Muscle of arm (tissue), 12 donors: ENCODE data around the gene TMX4. TPM values are rescaled to one million over a fixed set of nuclear protein-coding genes. Genes with fewer than 3 reads are reported as not detected.

Experiments
- DNase-seq: peaks from one replicate; pipeline ENCODE4 v3.0.0-alpha.2; 2013
- polyA plus RNA-seq, 12 donors: library from polyadenylated mRNA; unstranded; fragments of 120-200 nt; gene quantifications; one replicate each; pipeline ENCODE4 v1.2.1, GENCODE V29; 2013; ENCODE audit not compliant: insufficient read length in 12 of 12

TMX4 gene
- polyA plus RNA-seq, 12 donors: 16.8 to 28.2 (median 25.0) TPM; not detected in 1

- no peak for DNase-seq
Measured at GRCh38 chr20:8021541-8022269, 2.1 kb upstream of the TMX4 start.

DNA sequence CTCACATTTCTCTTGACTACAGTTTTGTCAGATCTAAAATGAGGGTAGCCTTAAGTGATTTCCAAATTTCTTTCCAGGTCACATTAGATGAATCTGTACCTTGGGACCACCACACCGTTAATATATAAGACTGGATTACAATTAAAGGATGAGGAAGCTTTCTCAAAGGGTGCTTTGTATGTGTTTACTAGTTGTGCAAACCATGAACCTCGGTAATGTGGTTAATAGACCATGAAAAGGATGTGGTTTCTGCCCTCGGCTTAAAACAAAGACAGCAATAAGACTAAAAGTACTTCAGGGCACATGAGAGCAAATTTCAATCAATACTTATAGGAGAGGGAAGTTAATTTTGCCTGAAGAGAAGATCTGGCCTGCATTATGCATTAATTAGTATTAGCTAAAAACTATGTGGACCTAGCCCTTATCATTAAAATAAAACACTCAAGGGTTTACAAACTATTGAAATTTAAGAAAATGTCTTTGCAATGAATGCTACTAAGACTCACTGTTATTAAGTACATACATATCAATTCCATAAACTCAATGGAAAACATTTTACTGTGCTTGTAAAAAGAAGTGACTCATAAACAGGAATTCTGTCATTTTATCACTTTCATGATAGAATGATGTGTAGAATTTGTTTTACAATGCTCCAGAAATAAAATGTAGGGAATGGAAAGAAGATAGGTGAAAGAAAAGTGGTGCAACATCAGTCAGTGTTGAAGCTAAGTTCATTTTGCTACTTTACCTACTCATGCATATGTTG lies 936 bp upstream of the TMX4 start:
- no peak for DNase-seq

DNA sequence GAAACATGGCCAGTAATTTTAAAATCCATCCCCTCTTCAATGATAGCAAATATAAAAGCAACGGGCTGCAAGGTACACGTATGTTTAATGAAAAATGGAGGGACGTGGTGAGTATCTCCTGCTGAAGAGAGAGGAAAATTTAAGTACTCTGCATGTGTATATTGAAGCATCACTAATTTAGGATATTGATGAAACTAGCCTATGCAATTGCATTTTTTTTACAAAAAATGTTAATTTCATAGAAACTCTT lies 362 bp upstream of the TMX4 start:
- no peak for DNase-seq

- no peak for DNase-seq
Measured at GRCh38 chr20:8018958-8019245, 659 bp downstream of the TMX4 start.

DNA sequence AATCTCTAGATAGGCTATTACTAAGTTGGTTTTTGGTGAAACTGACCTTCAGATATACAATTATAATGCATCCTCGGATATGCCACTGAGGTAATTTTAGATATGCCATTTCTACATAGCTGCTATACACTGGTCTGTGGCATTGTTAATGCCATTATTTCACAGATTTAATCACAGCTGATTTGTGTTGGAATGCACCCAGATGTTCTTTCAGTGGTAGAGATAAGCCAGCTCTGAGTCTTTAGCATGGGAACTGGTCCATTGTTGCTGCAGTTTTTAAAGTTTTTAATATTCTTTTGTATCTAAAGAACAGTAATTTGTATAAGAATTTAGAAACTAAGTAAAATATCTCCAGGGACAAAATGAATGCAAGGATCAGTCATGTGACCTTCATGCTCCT lies 6.8 kb downstream of the TMX4 start:
- no peak for DNase-seq

GRCh38 chr20:8008733-8009132 lies 10.8 kb downstream of the TMX4 start:
- no peak for DNase-seq

- DNase-seq: no peak
Measured at GRCh38 chr20:8007490-8007889, 12.1 kb downstream of the TMX4 start.

GRCh38 chr20:8005575-8006366 lies 13.8 kb downstream of the TMX4 start:
- no peak for DNase-seq

GRCh38 chr20:8005033-8005432 lies 14.5 kb downstream of the TMX4 start:
- no peak for DNase-seq

GRCh38 chr20:8002056-8002455 lies 17.5 kb downstream of the TMX4 start:
- no peak for DNase-seq

GRCh38 chr20:8000796-8001195 lies 18.8 kb downstream of the TMX4 start:
- no peak for DNase-seq

DNA sequence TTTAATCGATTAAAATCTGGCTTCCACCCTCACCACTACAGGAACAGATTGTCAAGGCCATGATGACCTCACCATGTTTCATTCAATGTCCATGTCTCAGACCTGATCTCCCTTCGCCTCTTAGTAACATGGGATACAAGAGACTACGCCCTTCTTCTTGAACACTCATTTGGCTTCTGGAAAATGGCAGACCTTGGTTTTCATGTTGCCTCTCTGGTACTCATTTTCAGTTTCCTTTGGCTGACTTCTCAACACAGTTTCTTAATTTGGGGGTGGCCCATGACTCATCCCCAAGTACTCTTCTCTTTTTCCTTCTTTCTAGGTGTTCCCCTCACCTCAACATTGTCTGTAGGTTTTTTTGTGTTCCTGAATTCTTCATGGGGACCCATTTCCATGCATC lies 22.7 kb downstream of the TMX4 start:
- no peak for DNase-seq

DNA sequence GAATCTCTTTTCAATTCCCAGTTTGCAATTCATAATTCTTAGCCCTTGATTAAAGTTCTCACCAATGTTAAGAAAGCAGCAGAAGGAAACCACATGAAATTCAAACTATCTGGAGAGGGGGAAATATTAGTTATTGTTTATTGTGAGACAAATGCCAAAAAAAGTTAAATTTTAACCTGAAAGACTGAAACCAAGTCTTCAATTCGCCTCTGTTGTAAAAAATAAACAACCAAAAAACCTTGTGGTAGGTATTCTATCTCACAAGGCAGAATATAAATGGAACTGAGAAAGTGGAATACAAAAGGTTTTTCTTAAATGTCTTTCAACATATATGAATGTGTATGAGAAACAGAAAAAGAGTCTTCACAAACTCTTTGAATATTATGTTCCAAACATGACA lies 24.8 kb downstream of the TMX4 start:
- no peak for DNase-seq

GRCh38 chr20:7993703-7994102 lies 25.9 kb downstream of the TMX4 start:
- no peak for DNase-seq

- DNase-seq: no peak
Measured at GRCh38 chr20:7993238-7993637, 26.3 kb downstream of the TMX4 start.

DNA sequence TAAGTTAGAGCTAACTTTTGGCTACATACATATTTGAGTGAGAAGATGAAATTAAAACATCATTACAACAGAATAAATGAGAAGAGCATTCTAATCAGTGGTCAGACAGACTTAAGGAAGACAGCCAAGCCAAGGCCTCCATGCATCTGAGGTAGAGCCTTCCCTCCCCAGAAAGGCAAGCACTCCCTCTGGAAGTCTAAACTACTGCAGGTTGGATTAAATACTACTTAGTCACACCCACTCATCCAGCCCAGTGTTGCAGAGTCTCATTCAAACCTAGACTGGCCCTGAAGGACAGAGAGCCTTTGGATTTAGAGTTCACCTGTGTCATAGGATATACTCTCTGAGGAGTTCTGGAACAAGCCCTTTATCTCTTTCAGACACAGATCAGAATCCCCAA lies 29.2 kb downstream of the TMX4 start:
- DNase-seq: no peak

DNA sequence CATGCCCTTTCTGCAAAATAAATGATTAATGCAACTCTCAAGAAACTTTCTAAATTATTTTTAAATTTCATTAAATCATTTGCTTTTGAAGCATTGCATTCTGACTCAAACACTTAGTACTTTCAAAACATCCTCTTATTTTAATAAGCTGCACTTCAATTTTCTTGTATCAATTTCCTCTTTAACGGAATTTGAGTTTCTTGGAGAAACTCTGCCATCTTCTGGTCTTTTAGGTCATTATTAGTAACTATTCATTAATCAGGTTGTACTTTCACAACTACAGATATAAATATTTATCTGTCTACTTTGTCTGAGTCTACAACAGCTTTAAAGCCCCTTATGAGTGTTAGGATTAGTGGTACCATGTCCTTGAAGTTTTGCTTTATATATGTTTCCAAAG lies 30.2 kb downstream of the TMX4 start:
- DNase-seq: no peak

DNA sequence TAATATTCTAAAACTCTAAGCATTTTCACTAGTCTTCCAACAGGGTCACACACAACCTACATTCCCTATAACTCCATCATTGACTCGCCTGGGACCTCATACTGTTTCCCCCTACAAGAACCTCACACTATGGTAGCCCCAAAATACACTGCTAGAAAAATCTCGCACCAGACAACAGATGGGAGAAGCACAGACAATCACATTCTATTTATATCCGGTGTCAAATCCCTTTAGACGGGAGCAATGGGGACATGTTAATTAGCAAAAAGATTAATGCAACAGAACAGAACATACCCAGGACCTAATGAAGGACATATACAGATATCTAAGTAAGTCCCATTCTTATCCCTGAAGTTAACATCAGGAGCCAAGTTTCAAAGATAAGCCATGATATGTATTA lies 33.6 kb downstream of the TMX4 start:
- DNase-seq: no peak

- no peak for DNase-seq
Measured at GRCh38 chr20:7984192-7984591, 35.4 kb downstream of the TMX4 start.

DNA sequence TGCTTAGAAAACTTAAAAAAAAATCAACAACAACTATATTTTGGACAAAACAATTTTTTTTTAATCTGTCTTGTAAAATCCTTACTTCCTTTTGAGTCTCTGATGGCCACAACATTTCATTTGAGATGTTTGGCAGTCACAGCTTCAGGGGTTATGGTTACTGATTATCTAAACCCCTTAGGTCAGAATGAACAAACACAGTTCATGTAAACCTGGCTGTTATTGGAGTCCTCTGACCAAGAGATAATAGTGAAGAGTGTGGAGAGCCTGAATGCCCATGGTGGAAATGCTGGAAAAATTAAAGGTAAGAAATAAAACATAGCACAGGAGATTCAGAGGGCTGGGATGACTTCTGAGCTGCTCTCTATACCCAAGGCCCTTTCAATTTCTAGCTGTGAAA lies 38.2 kb downstream of the TMX4 start:
- DNase-seq: no peak

- no peak for DNase-seq
Measured at GRCh38 chr20:7980332-7981046, 39.1 kb downstream of the TMX4 start.

- DNase-seq: no peak
Measured at GRCh38 chr20:7977709-7978108, 41.9 kb downstream of the TMX4 start.
